Measurements from ENCODE around the gene ANKIB1. TPM values are rescaled to one million over a fixed set of nuclear protein-coding genes. Genes with fewer than 3 reads are reported as not detected.
A peak's percentile ranks its signal among the peaks of the same experiment; 100 is the strongest.

The ANKIB1 gene
- total RNA-seq (10 to 100 TPM; 60.0 to 66.9 TPM), total RNA-seq (60.0 to 160 (median 95.9) reads per million in 172 experiments)
- 26.9 TPM for polyA plus RNA-seq (2013, experiment 1 of 2)
- 30.0 TPM for polyA plus RNA-seq (2013, experiment 2 of 2)

- ChIA-PET CTCF (interaction anchor here (0.9 to 1.9 kb wide), 5 partner anchors 16 to 202 kb away, joined by 3 to 7 read pairs (median 5); partner anchors contain the start of genes CYP51A1 and GATAD1), POLR2A (interaction anchor here (0.7 to 3.4 kb wide), 13 partner anchors 11 to 1900 kb away, joined by 3 to 47 read pairs (median 7); partner anchors contain the start of genes AKAP9, CYP51A1, GATAD1 and LRRD1)
- Histone ChIP-seq H3K27ac (ENCODE audit: low read depth in 1 of 2, low read length in 2 of 2) (peak within 1 kb of the TSS; percentile 86 to 96), H3K9me3 (ENCODE audit: control insufficient read depth in 1 of 2, insufficient read depth in 1 of 2, low read length in 2 of 2) (no peaks in the 10 kb centered on the region), H3K27me3 (ENCODE audit: control insufficient read depth in 1 of 2, insufficient read depth in 2 of 2, low read length in 2 of 2) (no peaks in the 10 kb centered on the region), H3K4me3 (ENCODE audit: low read length) (peak within 1 kb of the TSS; percentile 87), H3K4me1 (ENCODE audit: insufficient read depth, low read length) (peaks cover 17% of the 10 kb centered on the region), H3K36me3 (ENCODE audit: insufficient read depth, low read length) (peaks cover 11% of the 10 kb centered on the region)
- peak; percentile 78 for ATAC-seq (ENCODE audit: poor library complexity)
- peak within 1 kb of the TSS; percentile 99 for H3K27ac Mint-ChIP-seq
- no peak for TF ChIP-seq CTCF (IDR thresholded peaks at IDR 0.05)
- no peaks in the 10 kb centered on the region for H3K9me3 Mint-ChIP-seq
- H3K36me3 Mint-ChIP-seq (ENCODE audit: low read depth), result peaks cover 41% of the 10 kb centered on the region
- H3K4me3 Mint-ChIP-seq, result peak within 1 kb of the TSS; percentile 97
- intact Hi-C loops (cut with DNase I, micrococcal nuclease), result loop anchor here (1.0 to 10.0 kb wide), 11 partner anchors 68 to 989 kb away; partner anchors contain the start of genes PEX1 (in 2 of the 2), RBM48 (in 2 of the 2), CDK6 (in 1 of the 2) and CYP51A1 (in 1 of the 2)
- peaks cover 61% of the 10 kb centered on the region for H3K4me1 Mint-ChIP-seq (ENCODE audit: low read depth)
- DNase-seq, result peak; percentile 76 to 93 (median 81)
- no peaks in the 10 kb centered on the region for H3K27me3 Mint-ChIP-seq
Measured at GRCh38 chr7:92245487-92246359, at the start of gene ANKIB1, which contains the start of gene KRIT1. ANKIB1 (plus strand) TSS chr7:92245974; CDS start chr7:92294979, 49,005 bp downstream. KRIT1 (minus strand) TSS chr7:92245914; CDS start chr7:92242135, 3,779 bp downstream.

DNA sequence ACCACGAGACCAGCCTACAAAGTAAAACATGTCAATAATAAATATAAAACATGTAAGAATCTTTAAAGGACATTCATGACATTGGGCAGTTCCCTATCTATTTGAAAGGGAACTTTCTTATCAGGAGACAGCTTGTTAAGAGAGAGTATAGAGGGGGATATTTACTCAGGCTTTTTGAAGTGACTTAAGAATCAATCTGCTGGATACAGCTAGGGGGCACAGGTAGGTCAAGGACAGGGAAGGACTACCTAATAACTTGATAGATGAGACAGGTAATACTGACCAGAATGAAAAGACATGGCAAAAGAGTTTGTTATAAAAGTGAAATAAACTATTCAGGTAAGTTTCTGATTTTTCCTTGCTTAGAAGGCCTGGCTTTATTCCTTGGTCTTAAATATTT, 45.0 kb upstream of the ANKIB1 start:
- ChIA-PET CTCF (no interaction called here), POLR2A (no interaction called here)
- H3K4me3 ChIP-seq (ENCODE audit: low read length), result no peak overlapping the region
- H3K9me3 ChIP-seq (ENCODE audit: control insufficient read depth in 1 of 2, insufficient read depth in 1 of 2, low read length in 2 of 2), result peaks cover 0 to under 1% of the 10 kb centered on the region in 2 experiments
- no peak for DNase-seq
- no peak for TF ChIP-seq CTCF (IDR thresholded peaks at IDR 0.05)
- no peaks in the 10 kb centered on the region for H3K4me1 ChIP-seq (ENCODE audit: insufficient read depth, low read length)
- H3K27ac ChIP-seq (ENCODE audit: low read depth in 1 of 2, low read length in 2 of 2), result no peak overlapping the region
- no peak overlapping the region for H3K27ac Mint-ChIP-seq
- no peak overlapping the region for H3K4me3 Mint-ChIP-seq
- H3K9me3 Mint-ChIP-seq, result no peaks in the 10 kb centered on the region
- no peaks in the 10 kb centered on the region for H3K4me1 Mint-ChIP-seq (ENCODE audit: low read depth)
- peaks cover 49% of the 10 kb centered on the region for H3K36me3 ChIP-seq (ENCODE audit: insufficient read depth, low read length)
- ATAC-seq (ENCODE audit: poor library complexity), result no peak
- H3K27me3 ChIP-seq (ENCODE audit: control insufficient read depth in 1 of 2, insufficient read depth in 2 of 2, low read length in 2 of 2), result no peaks in the 10 kb centered on the region
- H3K27me3 Mint-ChIP-seq, result no peaks in the 10 kb centered on the region
- H3K36me3 Mint-ChIP-seq (ENCODE audit: low read depth), result peaks cover 90% of the 10 kb centered on the region
- intact Hi-C loops (cut with DNase I, micrococcal nuclease), result no loop called here

DNA sequence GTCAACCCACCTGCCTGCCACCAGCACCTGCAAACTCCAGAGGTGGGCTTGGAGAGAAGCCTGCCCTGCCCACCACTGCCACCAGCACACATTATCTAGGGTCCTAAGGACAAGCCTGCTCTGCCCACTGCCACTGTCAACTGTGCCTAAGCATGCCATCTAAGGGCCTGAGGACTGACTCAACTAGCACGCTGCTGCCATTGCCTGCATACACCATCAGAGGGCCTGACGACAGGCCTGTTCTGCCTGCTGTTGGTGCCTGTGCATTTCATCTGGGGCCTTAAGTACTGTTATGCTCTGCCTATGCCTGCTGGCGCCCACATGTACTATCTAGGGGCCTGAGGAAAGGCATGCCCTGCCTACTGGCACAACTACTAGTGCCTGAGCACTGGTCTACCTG, 39.8 kb upstream of the ANKIB1 start:
- ATAC-seq (ENCODE audit: poor library complexity) (no peak), DNase-seq (no peak)
- Mint-ChIP-seq H3K4me3 (no peak overlapping the region), H3K27ac (no peak overlapping the region), H3K4me1 (ENCODE audit: low read depth) (peaks cover 20% of the 10 kb centered on the region), H3K27me3 (no peaks in the 10 kb centered on the region), H3K36me3 (ENCODE audit: low read depth) (peaks cover 96% of the 10 kb centered on the region), H3K9me3 (peaks cover 13% of the 10 kb centered on the region)
- H3K27me3 ChIP-seq (ENCODE audit: control insufficient read depth in 1 of 2, insufficient read depth in 2 of 2, low read length in 2 of 2), result no peaks in the 10 kb centered on the region
- POLR2A ChIA-PET, result no interaction called here
- no peaks in the 10 kb centered on the region for H3K4me1 ChIP-seq (ENCODE audit: insufficient read depth, low read length)
- no peak overlapping the region for H3K4me3 ChIP-seq (ENCODE audit: low read length)
- TF ChIP-seq CTCF (IDR thresholded peaks at IDR 0.05), result no peak
- peaks cover 73% of the 10 kb centered on the region for H3K36me3 ChIP-seq (ENCODE audit: insufficient read depth, low read length)
- H3K9me3 ChIP-seq (ENCODE audit: control insufficient read depth in 1 of 2, insufficient read depth in 1 of 2, low read length in 2 of 2), result peaks cover 9 to 12% of the 10 kb centered on the region in 2 experiments
- intact Hi-C loops (cut with DNase I, micrococcal nuclease), result no loop called here
- H3K27ac ChIP-seq (ENCODE audit: low read depth in 1 of 2, low read length in 2 of 2), result no peak overlapping the region
- CTCF ChIA-PET, result no interaction called here

Data from CD4-positive, alpha-beta T cell (primary cell).